IMR-90 (cell line): Measurements from ENCODE around the gene EVX1. TPM values are rescaled to one million over a fixed set of nuclear protein-coding genes. Genes with fewer than 3 reads are reported as not detected.

Experiments
- ATAC-seq: fragments of 200-7000 bp; cut with Tn5 transposase; 2 replicates; pipeline ENCODE4 v1.9.1; 2020; ENCODE audit warnings: low read depth, mild to moderate bottlenecking, moderate library complexity
- BruUV-seq: library from RNA; stranded (reverse); fragments of 400-500 nt; replicated peaks from 2 replicates; lab custom pipeline; 2021; lab: Mats Ljungman, UMichigan
- CTCF ChIA-PET: fragments of 300-600 bp; formaldehyde crosslinking; extraction: SDS; loops from one replicate; lab custom pipeline; 2021; ENCODE audit warnings: antibody characterized with exemption; lab: Yijun Ruan, JAX
- POLR2A ChIA-PET: fragments of 300-600 bp; sonication (Branson Sonifier 250); formaldehyde crosslinking; loops from one replicate; lab custom pipeline; 2022; ENCODE audit warnings: antibody characterized with exemption; ENCODE audit not compliant: unreplicated experiment; lab: Charles Lee
- DNase-seq: peaks from one replicate; pipeline ENCODE4 v3.0.0; 2013
- H2AFZ ChIP-seq: replicated peaks from 2 replicates; pipeline ENCODE3; 2013; ENCODE audit warnings: low read length, mild to moderate bottlenecking; ENCODE audit not compliant: poor library complexity
- H2AK5ac ChIP-seq: 2 replicates; pipeline ENCODE4 v1.6.1; 2013; ENCODE audit warnings: low read depth, low read length, inconsistent platforms
- H2AK9ac ChIP-seq: replicated peaks from 2 replicates; pipeline ENCODE3; 2013; ENCODE audit warnings: mild to moderate bottlenecking, low read depth, low read length, moderate library complexity; ENCODE audit not compliant: poor library complexity
- H2BK120ac ChIP-seq: 2 replicates; pipeline ENCODE4 v1.6.1; 2013; ENCODE audit warnings: low read depth, low read length, inconsistent platforms
- H2BK15ac ChIP-seq: 3 replicates; pipeline ENCODE4 v1.6.1; 2013; ENCODE audit warnings: low read depth, low read length, inconsistent platforms
- H2BK20ac ChIP-seq: 2 replicates; pipeline ENCODE4 v1.6.1; 2013; ENCODE audit warnings: low read depth, mild to moderate bottlenecking, inconsistent platforms, low read length, moderate library complexity
- H2BK5ac ChIP-seq: 2 replicates; pipeline ENCODE4 v1.6.1; 2013; ENCODE audit warnings: mild to moderate bottlenecking, low read depth, low read length, inconsistent platforms; ENCODE audit not compliant: poor library complexity, severe bottlenecking
- H3K14ac ChIP-seq: replicated peaks from 2 replicates; pipeline ENCODE4 v1.6.1; 2013; ENCODE audit warnings: low read depth, low read length, inconsistent platforms
- H3K18ac ChIP-seq: 2 replicates; pipeline ENCODE4 v1.6.1; 2013; ENCODE audit warnings: low read depth, low read length, control low read depth
- H3K23ac ChIP-seq: 2 replicates; pipeline ENCODE4 v1.6.1; 2013; ENCODE audit warnings: low read depth, low read length, inconsistent platforms
- H3K27ac ChIP-seq: 2 replicates; pipeline ENCODE4 v1.5.1; 2013; ENCODE audit warnings: mild to moderate bottlenecking, control low read depth, low read length; ENCODE audit not compliant: insufficient read depth
- H3K27me3 ChIP-seq: 2 replicates; pipeline ENCODE4 v1.6.1; 2013; ENCODE audit warnings: low read length; ENCODE audit not compliant: control insufficient read depth, insufficient read depth
- H3K36me3 ChIP-seq: 2 replicates; pipeline ENCODE4 v1.6.1; 2013; ENCODE audit warnings: low read length, mixed read lengths; ENCODE audit not compliant: control insufficient read depth, insufficient read depth
- H3K4ac ChIP-seq: 2 replicates; pipeline ENCODE4 v1.6.1; 2013; ENCODE audit warnings: low read depth, low read length, inconsistent platforms
- H3K4me1 ChIP-seq: 2 replicates; pipeline ENCODE4 v1.6.1; 2013; ENCODE audit warnings: low read length, mixed read lengths; ENCODE audit not compliant: control insufficient read depth, insufficient read depth
- H3K4me2 ChIP-seq: 2 replicates; pipeline ENCODE4 v1.6.1; 2013; ENCODE audit warnings: low read depth, mild to moderate bottlenecking, control low read depth, low read length, moderate library complexity
- H3K4me3 ChIP-seq: 2 replicates; pipeline ENCODE4 v1.5.1; 2013; ENCODE audit warnings: low read depth, mild to moderate bottlenecking, control low read depth, low read length, moderate library complexity; ENCODE audit not compliant: insufficient read depth
- H3K56ac ChIP-seq: 2 replicates; pipeline ENCODE4 v1.6.1; 2013; ENCODE audit warnings: low read length, inconsistent platforms; ENCODE audit not compliant: insufficient read depth; ENCODE audit errors: extremely low read depth
- H3K79me1 ChIP-seq, 2 experiments: 2 replicates each; pipeline ENCODE4 v1.6.1; 2013; ENCODE audit warnings: low read length in 2 of 2, inconsistent platforms in 1 of 2, low read depth in 1 of 2
- H3K9ac ChIP-seq: 2 replicates; pipeline ENCODE4 v1.6.1; 2013; ENCODE audit warnings: low read depth, low read length, control low read depth
- H3K9me1 ChIP-seq: 2 replicates; pipeline ENCODE4 v1.6.1; 2013; ENCODE audit warnings: low read length, inconsistent platforms; ENCODE audit not compliant: insufficient read depth
- H3K9me3 ChIP-seq: 2 replicates; pipeline ENCODE4 v1.6.1; 2013; ENCODE audit warnings: low read length; ENCODE audit not compliant: control insufficient read depth, insufficient read depth
- H4K20me1 ChIP-seq: 2 replicates; pipeline ENCODE4 v1.6.1; 2013; ENCODE audit warnings: low read length, inconsistent platforms; ENCODE audit not compliant: insufficient read depth
- H4K5ac ChIP-seq: 2 replicates; pipeline ENCODE4 v1.6.1; 2013; ENCODE audit warnings: mild to moderate bottlenecking, low read depth, low read length, control low read depth
- H4K8ac ChIP-seq, 2 experiments: 2 replicates each; pipeline ENCODE4 v1.6.1; 2013; ENCODE audit warnings: low read depth in 2 of 2, low read length in 2 of 2, control low read depth in 1 of 2, inconsistent platforms in 1 of 2
- H4K91ac ChIP-seq: 2 replicates; pipeline ENCODE4 v1.6.1; 2013; ENCODE audit warnings: low read depth, low read length, inconsistent platforms; ENCODE audit not compliant: insufficient read depth
- BHLHE40 ChIP-seq: fragments of 150-350 bp; IDR thresholded peaks from 2 replicates; pipeline ENCODE4 v1.6.1; 2016; ENCODE audit warnings: mild to moderate bottlenecking, low read depth, low read length
- NFE2L2 ChIP-seq: fragments of 150-350 bp; IDR thresholded peaks from 2 replicates; pipeline ENCODE4 v1.6.1; 2016; ENCODE audit warnings: low read depth, mild to moderate bottlenecking, low read length
- RAD21 ChIP-seq: IDR thresholded peaks from 2 replicates; pipeline ENCODE4 v1.6.1; 2012; ENCODE audit warnings: low read length, improper control_type of control experiment
- RFX5 ChIP-seq: IDR thresholded peaks from 2 replicates; pipeline ENCODE4 v1.8.0; 2012; ENCODE audit warnings: low read depth, mild to moderate bottlenecking, low read length, moderate library complexity
- USF2 ChIP-seq: fragments of 150-350 bp; IDR thresholded peaks from 2 replicates; pipeline ENCODE4 v1.6.1; 2017; ENCODE audit warnings: mild to moderate bottlenecking, antibody characterized with exemption, low read length, low read depth
- WGBS, 2 experiments: methylation state at CpG; one replicate each; pipeline versions ENCODE4 v1.1.5 to v1.1.7; 2013; ENCODE audit warnings: missing lambda C conversion rate in 2 of 2; ENCODE audit not compliant: insufficient read length in 1 of 2; ENCODE audit errors: extremely low coverage in 2 of 2; 5-methylcytosine and 5-hydroxymethylcytosine counted together
- dilution Hi-C: fragments of 300-500 bp; cut with HindIII; formaldehyde crosslinking; loops from one replicate; pipeline ENCODE4 v1.14.3; 2018; ENCODE audit warnings: low sequenced_read_pairs; ENCODE audit not compliant: unreplicated experiment
- in situ Hi-C: fragments of 300-500 bp; cut with MboI; formaldehyde crosslinking; loops from 3 replicates; pipeline ENCODE4 v1.14.3; 2019; ENCODE audit warnings: low sequenced_read_pairs, inconsistent platforms, mixed read lengths
- intact Hi-C: fragments of 100-400 bp; cut with micrococcal nuclease; formaldehyde crosslinking; loops from 2 replicates; pipeline ENCODE4 v1.10.0; 2022
- polyA plus RNA-seq, 3 experiments: library from polyadenylated mRNA; depleted of rRNA; stranded (reverse); fragments of >200 nt; gene quantifications; 2 replicates each; pipeline ENCODE4 v1.2.3, GENCODE V29; 2012; ENCODE audit warnings: low replicate concordance in 1 of 3
- total RNA-seq: library from RNA; depleted of rRNA; stranded (reverse); fragments of >200 nt; gene quantifications from 2 replicates; pipeline ENCODE4 v1.2.3, GENCODE V29; 2012

EVX1 gene
- total and polyA plus RNA-seq, 2 of the 4 experiments (the other 2 are of a cell fraction): not detected

- no peak overlapping the region for H3K9ac ChIP-seq
- H3K9me1 ChIP-seq: peaks cover 5% of the 10 kb centered on the region; the same call in 1 of the 2 replicates
- H3K18ac ChIP-seq: no peak overlapping the region
- ATAC-seq (no peak), DNase-seq (no peak)
- H2AFZ ChIP-seq: peak overlapping the region; percentile 5
- no peak overlapping the region for H3K27ac ChIP-seq
- H3K79me1 ChIP-seq: no peaks in the 10 kb centered on the region
- H4K91ac ChIP-seq: no peak overlapping the region
- no peak overlapping the region for H2AK5ac ChIP-seq
- peaks cover 24% of the 10 kb centered on the region for H4K20me1 ChIP-seq
- H3K36me3 ChIP-seq: no peaks in the 10 kb centered on the region
- TF ChIP-seq BHLHE40 (no peak), RFX5 (no peak), NFE2L2 (no peak), RAD21 (no peak), USF2 (no peak)
- no peak overlapping the region for H4K5ac ChIP-seq
- H3K14ac ChIP-seq: no peak overlapping the region
- H2BK15ac ChIP-seq: no peak overlapping the region
- peaks cover 2% of the 10 kb centered on the region; the same call in 1 of the 2 replicates for H3K4me1 ChIP-seq
- H3K56ac ChIP-seq: no peak overlapping the region
- ChIA-PET POLR2A (no interaction called here), CTCF (no interaction called here)
- no peak overlapping the region for H3K4ac ChIP-seq
- no peak overlapping the region for H2BK5ac ChIP-seq
- H4K8ac ChIP-seq: no peak overlapping the region
- peaks cover 9% of the 10 kb centered on the region; the same call in 1 of the 2 replicates for H3K9me3 ChIP-seq
- H2BK20ac ChIP-seq: no peak overlapping the region
- BruUV-seq: no TSS peak
- WGBS, 2 experiments: 14% methylated on average over 4 of the region's 14 CpGs; no CpG with 5 or more reads in 1 of the 2 experiments
- dilution Hi-C loops (no loop called here), intact Hi-C loops (no loop called here), in situ Hi-C loops (loop anchor here (5.0 to 10.0 kb wide), 2 partner anchors 381 to 574 kb away; no protein-coding TSS in a partner anchor)
- peaks cover 88% of the 10 kb centered on the region for H3K27me3 ChIP-seq
- no peak overlapping the region for H2BK120ac ChIP-seq
- H3K4me3 ChIP-seq: no peak overlapping the region
- H2AK9ac ChIP-seq: no peak overlapping the region
- H3K23ac ChIP-seq: peak overlapping the region; percentile 89
- H3K4me2 ChIP-seq: peak overlapping the region; percentile 40; the same call in 1 of the 2 replicates
Measured at GRCh38 chr7:27200761-27201579, 41.6 kb upstream of the EVX1 start.
